C4-2B (cell line): Measurements from ENCODE around the gene PTPN2.

ENCODE experiments used
- ZFX ChIP-seq: fragments of 450-650 bp; IDR thresholded peaks from 2 replicates; pipeline ENCODE4 v1.6.1; 2017
- TF ChIP-seq, protein P1 (sequence below): fragments of 450-650 bp; conservative IDR thresholded peaks from 2 replicates; pipeline ENCODE4 v1.5.1; 2017; ENCODE audit warnings: mild to moderate bottlenecking

DNA sequence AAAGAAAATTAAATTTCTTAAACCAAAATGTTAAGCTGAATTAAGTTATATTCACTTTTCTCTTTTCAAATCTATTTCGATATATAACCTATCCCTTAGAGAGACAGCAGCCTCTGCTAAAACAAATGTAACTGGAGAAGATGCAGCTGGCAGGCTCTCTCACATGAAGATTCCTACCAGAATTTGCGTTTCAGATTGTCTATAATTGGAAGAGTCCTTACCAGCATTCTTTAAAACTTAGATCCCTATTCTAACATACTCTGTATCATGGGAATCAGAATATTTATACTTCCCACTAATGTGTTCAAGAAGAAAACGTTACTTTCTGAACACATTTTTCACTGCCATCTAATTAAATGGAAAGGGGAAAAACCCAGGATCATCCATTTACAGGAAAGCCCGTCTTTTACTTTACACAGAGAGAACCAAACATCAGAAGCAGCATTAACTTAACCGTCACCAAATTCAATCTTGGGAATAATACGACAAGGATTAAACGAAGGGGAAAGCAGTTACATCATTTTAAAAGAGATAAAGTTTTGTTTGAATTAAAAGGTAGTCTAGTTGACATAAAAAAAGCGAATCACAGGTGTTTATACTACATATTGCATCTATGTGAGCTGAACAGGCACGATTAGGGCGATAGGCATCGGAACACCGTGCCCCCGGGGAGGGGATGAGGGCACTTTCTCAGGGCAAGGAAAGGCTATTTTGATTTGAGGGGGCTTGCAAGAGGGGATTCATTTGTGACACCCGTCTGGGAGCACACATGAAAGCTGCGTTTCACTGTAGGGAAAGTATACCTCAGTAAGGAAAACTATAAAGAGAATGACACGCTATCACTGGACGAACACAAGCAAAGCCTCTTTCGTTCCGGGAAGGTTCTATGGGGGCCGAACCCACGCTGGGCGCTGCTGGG, 1.3 kb downstream of the PTPN2 start:
- TF ChIP-seq, protein P1, sequence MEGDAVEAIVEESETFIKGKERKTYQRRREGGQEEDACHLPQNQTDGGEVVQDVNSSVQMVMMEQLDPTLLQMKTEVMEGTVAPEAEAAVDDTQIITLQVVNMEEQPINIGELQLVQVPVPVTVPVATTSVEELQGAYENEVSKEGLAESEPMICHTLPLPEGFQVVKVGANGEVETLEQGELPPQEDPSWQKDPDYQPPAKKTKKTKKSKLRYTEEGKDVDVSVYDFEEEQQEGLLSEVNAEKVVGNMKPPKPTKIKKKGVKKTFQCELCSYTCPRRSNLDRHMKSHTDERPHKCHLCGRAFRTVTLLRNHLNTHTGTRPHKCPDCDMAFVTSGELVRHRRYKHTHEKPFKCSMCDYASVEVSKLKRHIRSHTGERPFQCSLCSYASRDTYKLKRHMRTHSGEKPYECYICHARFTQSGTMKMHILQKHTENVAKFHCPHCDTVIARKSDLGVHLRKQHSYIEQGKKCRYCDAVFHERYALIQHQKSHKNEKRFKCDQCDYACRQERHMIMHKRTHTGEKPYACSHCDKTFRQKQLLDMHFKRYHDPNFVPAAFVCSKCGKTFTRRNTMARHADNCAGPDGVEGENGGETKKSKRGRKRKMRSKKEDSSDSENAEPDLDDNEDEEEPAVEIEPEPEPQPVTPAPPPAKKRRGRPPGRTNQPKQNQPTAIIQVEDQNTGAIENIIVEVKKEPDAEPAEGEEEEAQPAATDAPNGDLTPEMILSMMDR: no peak
- TF ChIP-seq ZFX: no peak
